Uterus (tissue), 2 donors: ENCODE measurements around the gene SAXO1.

Experiments used
- POLR2A ChIP-seq, 2 donors: fragments of 450-650 bp; IDR thresholded peaks; one replicate each; pipeline ENCODE4 v1.6.1; 2016; ENCODE audit warnings: antibody characterized with exemption in 2 of 2, mild to moderate bottlenecking in 1 of 2, moderate library complexity in 1 of 2
- TF ChIP-seq, protein P1 (sequence below), 4 experiments: fragments of 200-600 bp in 2 of 4; fragments of 450-650 bp in 2 of 4; sonication (generic) in 2 of 4; IDR thresholded peaks; one replicate each; pipeline ENCODE4 v1.5.1; 2016 to 2019; ENCODE audit warnings: antibody characterized with exemption in 4 of 4, mild to moderate bottlenecking in 2 of 4, moderate library complexity in 1 of 4

DNA sequence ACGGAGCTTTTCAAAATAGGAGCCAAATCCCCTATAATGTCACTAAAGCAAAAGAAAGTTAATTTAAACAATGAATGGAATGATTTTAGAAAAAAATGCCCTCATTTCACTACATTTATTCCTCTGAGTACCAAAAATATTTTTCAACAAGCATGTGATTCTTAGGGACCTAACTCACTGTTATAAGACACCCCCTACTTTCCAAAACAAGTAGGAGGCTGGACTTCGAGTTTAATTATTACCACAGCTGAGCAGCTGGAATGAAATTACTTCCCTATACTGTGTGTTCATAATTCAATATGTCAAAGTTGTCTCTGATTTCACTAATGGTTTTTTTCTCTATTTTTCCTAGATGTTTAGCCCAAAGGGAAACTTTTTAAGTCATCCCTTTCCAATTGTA lies 61.6 kb downstream of the SAXO1 start:
- TF ChIP-seq, protein P1, sequence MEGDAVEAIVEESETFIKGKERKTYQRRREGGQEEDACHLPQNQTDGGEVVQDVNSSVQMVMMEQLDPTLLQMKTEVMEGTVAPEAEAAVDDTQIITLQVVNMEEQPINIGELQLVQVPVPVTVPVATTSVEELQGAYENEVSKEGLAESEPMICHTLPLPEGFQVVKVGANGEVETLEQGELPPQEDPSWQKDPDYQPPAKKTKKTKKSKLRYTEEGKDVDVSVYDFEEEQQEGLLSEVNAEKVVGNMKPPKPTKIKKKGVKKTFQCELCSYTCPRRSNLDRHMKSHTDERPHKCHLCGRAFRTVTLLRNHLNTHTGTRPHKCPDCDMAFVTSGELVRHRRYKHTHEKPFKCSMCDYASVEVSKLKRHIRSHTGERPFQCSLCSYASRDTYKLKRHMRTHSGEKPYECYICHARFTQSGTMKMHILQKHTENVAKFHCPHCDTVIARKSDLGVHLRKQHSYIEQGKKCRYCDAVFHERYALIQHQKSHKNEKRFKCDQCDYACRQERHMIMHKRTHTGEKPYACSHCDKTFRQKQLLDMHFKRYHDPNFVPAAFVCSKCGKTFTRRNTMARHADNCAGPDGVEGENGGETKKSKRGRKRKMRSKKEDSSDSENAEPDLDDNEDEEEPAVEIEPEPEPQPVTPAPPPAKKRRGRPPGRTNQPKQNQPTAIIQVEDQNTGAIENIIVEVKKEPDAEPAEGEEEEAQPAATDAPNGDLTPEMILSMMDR (IDR thresholded peaks at IDR 0.05), result no peak
- TF ChIP-seq POLR2A (IDR thresholded peaks at IDR 0.05), result no peak
